ENCODE results near the gene DRAP1. TPM values are rescaled to one million over a fixed set of nuclear protein-coding genes. Genes with fewer than 3 reads are reported as not detected.

DRAP1 gene
- total RNA-seq, 1 experiment from 2014 or later: 122 TPM

GRCh38 chr11:65915821-65916251 lies 3.4 kb upstream of the DRAP1 start:
- intact Hi-C loops (cut with micrococcal nuclease; ENCODE audit: unreplicated experiment): no loop called here
- no peaks in the 10 kb centered on the region for H3K36me3 ChIP-seq (ENCODE audit: insufficient read depth, low read length, poor library complexity, severe bottlenecking)
- no TSS peak for BruUV-seq (replicated peaks)
- H3K27me3 ChIP-seq (replicated peaks; ENCODE audit: insufficient read depth, low read depth, low read length, poor library complexity): no peaks in the 10 kb centered on the region
- peak; percentile 91 for DNase-seq (ENCODE audit: low spot score)
- H3K4me1 ChIP-seq (ENCODE audit: insufficient read depth, low read length, poor library complexity, severe bottlenecking): peaks cover 45% of the 10 kb centered on the region
- no peaks in the 10 kb centered on the region for H3K9me3 ChIP-seq (ENCODE audit: low read depth, low read length, poor library complexity, severe bottlenecking)
- TF ChIP-seq EZH2 (IDR thresholded peaks at IDR 0.05; ENCODE audit: borderline replicate concordance, low read depth, low read length, poor library complexity, severe bottlenecking) (no peak), CTCF (conservative IDR thresholded peaks at IDR 0.05; ENCODE audit: low read depth, low read length) (no peak)
- POLR2A ChIA-PET (ENCODE audit: low non-redundant PET): interaction anchor here (0.6 kb wide), 1 partner anchor 18 kb away, joined by 7 read pairs; no protein-coding TSS in a partner anchor
- H3K27ac ChIP-seq (ENCODE audit: low read depth, low read length, poor library complexity, severe bottlenecking): peak overlapping the region; percentile 64
- CTCF ChIA-PET: interaction anchor here (0.6 to 2.5 kb wide), 3 partner anchors 27 to 528 kb away, joined by 4 to 22 read pairs (median 5); partner anchors contain the start of gene FIBP
- H3K4me3 ChIP-seq (ENCODE audit: low read depth, low read length, poor library complexity, severe bottlenecking): no peak overlapping the region

GRCh38 chr11:65916391-65916790 lies 2.8 kb upstream of the DRAP1 start:
- no peak for DNase-seq (ENCODE audit: low spot score)
- Histone ChIP-seq H3K36me3 (ENCODE audit: insufficient read depth, low read length, poor library complexity, severe bottlenecking) (no peaks in the 10 kb centered on the region), H3K4me3 (ENCODE audit: low read depth, low read length, poor library complexity, severe bottlenecking) (no peak overlapping the region), H3K4me1 (ENCODE audit: insufficient read depth, low read length, poor library complexity, severe bottlenecking) (peaks cover 41% of the 10 kb centered on the region), H3K27me3 (replicated peaks; ENCODE audit: insufficient read depth, low read depth, low read length, poor library complexity) (no peaks in the 10 kb centered on the region), H3K9me3 (ENCODE audit: low read depth, low read length, poor library complexity, severe bottlenecking) (no peaks in the 10 kb centered on the region), H3K27ac (ENCODE audit: low read depth, low read length, poor library complexity, severe bottlenecking) (peak overlapping the region; percentile 64)
- ChIA-PET CTCF (interaction anchor here (0.6 to 1.3 kb wide), 2 partner anchors 137 to 528 kb away, joined by 4 to 5 read pairs; no protein-coding TSS in a partner anchor), POLR2A (ENCODE audit: low non-redundant PET) (interaction anchor here (0.6 kb wide), 1 partner anchor 19 kb away, joined by 7 read pairs; no protein-coding TSS in a partner anchor)
- no peak for TF ChIP-seq EZH2 (IDR thresholded peaks at IDR 0.05; ENCODE audit: borderline replicate concordance, low read depth, low read length, poor library complexity, severe bottlenecking)
- no peak for TF ChIP-seq CTCF (conservative IDR thresholded peaks at IDR 0.05; ENCODE audit: low read depth, low read length)
- BruUV-seq (replicated peaks): no TSS peak
- intact Hi-C loops (cut with micrococcal nuclease; ENCODE audit: unreplicated experiment): no loop called here

GRCh38 chr11:65917077-65917433 lies 2.2 kb upstream of the DRAP1 start:
- no peak for TF ChIP-seq CTCF (conservative IDR thresholded peaks at IDR 0.05; ENCODE audit: low read depth, low read length)
- TF ChIP-seq EZH2 (IDR thresholded peaks at IDR 0.05; ENCODE audit: borderline replicate concordance, low read depth, low read length, poor library complexity, severe bottlenecking): no peak
- no peak overlapping the region for H3K27ac ChIP-seq (ENCODE audit: low read depth, low read length, poor library complexity, severe bottlenecking)
- ChIA-PET POLR2A (ENCODE audit: low non-redundant PET) (no interaction called here), CTCF (no interaction called here)
- no peaks in the 10 kb centered on the region for H3K9me3 ChIP-seq (ENCODE audit: low read depth, low read length, poor library complexity, severe bottlenecking)
- H3K27me3 ChIP-seq (replicated peaks; ENCODE audit: insufficient read depth, low read depth, low read length, poor library complexity): no peaks in the 10 kb centered on the region
- intact Hi-C loops (cut with micrococcal nuclease; ENCODE audit: unreplicated experiment): no loop called here
- H3K36me3 ChIP-seq (ENCODE audit: insufficient read depth, low read length, poor library complexity, severe bottlenecking): peaks cover 3% of the 10 kb centered on the region
- peaks cover 35% of the 10 kb centered on the region for H3K4me1 ChIP-seq (ENCODE audit: insufficient read depth, low read length, poor library complexity, severe bottlenecking)
- BruUV-seq (replicated peaks): no TSS peak
- DNase-seq (ENCODE audit: low spot score): no peak
- H3K4me3 ChIP-seq (ENCODE audit: low read depth, low read length, poor library complexity, severe bottlenecking): no peak overlapping the region
